ENCODE results near the gene RMND5B.

Gene RMND5B

DNA sequence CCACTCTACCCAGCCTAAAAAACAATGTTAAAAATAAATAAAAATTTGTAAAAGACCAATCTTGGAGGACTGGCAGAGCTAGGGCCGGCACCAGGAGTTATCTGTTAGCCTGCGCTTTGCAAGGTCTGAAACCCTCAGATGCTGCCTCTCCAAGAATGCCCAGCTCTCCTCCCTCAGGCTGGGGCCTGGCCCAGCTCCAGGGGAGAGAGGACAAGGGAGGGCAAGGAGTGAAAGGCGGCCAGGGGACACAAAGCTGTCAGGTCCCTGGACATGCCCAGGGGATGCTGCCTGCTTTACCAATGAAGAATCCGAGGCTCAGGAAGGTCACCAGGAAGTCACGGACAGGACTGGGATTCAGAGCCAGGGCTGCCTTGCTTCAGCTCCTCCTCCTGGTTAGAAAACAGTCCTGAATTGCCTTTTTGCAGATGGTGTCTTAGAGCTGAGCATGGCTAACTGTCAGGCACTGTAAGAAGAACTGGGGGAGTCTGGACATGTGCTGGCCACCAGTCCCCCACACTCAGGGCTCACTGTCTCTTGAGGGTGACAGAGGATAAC lies 23.0 kb upstream of the RMND5B start:
- TF ChIP-seq, protein P1, sequence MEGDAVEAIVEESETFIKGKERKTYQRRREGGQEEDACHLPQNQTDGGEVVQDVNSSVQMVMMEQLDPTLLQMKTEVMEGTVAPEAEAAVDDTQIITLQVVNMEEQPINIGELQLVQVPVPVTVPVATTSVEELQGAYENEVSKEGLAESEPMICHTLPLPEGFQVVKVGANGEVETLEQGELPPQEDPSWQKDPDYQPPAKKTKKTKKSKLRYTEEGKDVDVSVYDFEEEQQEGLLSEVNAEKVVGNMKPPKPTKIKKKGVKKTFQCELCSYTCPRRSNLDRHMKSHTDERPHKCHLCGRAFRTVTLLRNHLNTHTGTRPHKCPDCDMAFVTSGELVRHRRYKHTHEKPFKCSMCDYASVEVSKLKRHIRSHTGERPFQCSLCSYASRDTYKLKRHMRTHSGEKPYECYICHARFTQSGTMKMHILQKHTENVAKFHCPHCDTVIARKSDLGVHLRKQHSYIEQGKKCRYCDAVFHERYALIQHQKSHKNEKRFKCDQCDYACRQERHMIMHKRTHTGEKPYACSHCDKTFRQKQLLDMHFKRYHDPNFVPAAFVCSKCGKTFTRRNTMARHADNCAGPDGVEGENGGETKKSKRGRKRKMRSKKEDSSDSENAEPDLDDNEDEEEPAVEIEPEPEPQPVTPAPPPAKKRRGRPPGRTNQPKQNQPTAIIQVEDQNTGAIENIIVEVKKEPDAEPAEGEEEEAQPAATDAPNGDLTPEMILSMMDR (conservative IDR thresholded peaks at IDR 0.05), result no peak
- TF ChIP-seq ZFX (IDR thresholded peaks at IDR 0.05), result no peak
- no peak overlapping the region for H3K27ac ChIP-seq

DNA sequence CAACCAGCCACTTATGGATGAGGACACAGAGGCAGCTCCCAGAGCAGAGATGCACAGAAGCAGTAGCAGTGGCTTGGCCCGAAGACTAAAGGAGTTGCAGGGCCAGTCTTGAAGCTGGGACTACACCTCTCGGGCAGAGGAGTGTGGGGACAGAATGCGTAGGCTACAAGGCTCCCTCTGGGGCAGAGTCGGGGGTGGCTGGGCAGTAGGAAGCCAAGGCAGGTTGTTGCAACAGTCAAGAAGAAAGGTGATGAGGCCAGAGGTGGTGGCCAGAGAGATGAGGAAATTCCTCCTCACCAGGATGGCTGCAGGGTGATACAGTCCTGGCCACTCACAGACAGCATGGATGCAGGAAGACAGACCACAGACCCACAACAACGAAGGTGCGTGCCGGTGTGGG lies 22.4 kb upstream of the RMND5B start:
- H3K27ac ChIP-seq, result no peak overlapping the region
- TF ChIP-seq, protein P1 (conservative IDR thresholded peaks at IDR 0.05), result no peak
- TF ChIP-seq ZFX (IDR thresholded peaks at IDR 0.05), result no peak

DNA sequence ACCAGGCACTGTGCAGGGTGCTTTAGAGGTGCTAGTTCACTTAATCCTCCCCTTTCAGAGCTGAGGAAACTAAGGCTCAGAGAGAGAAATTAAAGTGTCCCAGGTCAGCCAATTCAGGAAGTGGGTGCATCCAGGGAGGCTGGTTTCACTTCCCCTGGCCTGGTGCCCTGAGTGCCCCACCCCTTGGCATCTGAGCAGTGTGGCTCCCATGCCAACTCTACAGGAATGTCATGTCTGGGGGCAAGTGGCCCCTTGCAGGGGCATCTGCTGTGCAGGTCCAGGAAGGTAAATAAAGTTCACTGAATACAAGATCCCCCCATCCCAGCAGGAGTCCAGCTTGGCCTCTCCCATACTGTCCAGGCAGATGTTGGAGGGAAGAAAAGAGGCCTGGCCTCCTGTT lies 21.8 kb upstream of the RMND5B start:
- TF ChIP-seq, protein P1 (conservative IDR thresholded peaks at IDR 0.05), result no peak
- no peak for TF ChIP-seq ZFX (IDR thresholded peaks at IDR 0.05)
- H3K27ac ChIP-seq, result no peak overlapping the region

DNA sequence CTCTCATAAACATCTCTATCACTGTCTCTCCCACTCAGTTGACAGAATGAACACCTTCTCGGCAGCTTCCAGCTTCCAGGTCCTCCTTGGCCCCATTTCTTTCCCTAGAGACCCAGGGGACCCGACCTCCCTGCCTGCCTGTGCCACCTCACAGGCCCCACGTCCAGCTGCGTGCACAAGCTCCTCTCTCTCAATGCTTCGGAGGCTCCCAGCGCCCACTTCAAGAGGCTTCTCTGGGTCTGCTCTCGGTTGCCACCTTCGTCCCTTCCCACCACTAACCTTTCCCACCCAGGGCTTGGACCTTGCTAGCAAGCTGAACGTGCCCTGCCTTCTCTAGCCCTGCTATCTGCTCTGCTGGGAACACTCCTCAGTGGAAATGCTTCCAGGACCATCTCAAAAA lies 20.3 kb upstream of the RMND5B start:
- H3K27ac ChIP-seq, result no peak overlapping the region
- no peak for TF ChIP-seq ZFX (IDR thresholded peaks at IDR 0.05)
- TF ChIP-seq, protein P1 (conservative IDR thresholded peaks at IDR 0.05), result no peak

DNA sequence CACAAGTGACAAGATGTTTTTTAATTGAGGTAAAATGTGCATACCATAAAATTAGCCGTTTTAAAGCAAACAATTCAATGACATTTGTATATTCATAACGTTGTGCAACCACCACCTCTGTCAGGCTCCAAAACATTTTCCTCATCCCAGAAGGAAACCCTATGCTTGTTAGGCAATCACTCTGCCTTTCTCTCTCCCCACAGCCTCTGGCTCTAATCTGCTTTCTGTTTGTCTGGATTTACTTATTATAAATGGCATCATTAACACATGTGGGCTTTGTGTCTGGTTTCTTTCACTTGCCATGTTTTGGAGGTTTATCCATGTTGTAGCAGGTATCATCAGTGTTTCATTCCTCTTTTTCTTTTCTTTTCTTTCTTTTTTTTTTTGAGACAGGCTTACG lies 18.9 kb upstream of the RMND5B start:
- H3K27ac ChIP-seq, result no peak overlapping the region

DNA sequence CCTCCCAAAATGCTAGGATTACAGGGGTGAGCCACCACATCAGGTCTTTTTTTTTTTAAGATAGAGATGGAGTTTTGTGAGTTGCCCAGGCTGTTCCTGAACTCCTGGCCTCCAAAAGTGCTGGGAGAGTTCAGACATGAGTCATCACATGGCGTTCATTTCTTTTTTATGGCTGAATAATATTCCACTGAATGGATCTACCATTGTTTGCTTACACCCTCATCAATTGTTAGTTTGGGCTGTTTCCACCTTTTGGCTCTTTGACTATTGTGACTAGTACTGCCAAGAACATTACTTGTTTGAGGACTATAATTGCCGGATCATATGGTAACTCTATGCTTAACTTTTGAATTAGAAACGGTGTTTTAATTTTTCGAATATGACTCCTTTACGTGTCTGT lies 18.3 kb upstream of the RMND5B start:
- no peak overlapping the region for H3K27ac ChIP-seq
- TF ChIP-seq, protein P1 (conservative IDR thresholded peaks at IDR 0.05), result no peak
- TF ChIP-seq ZFX (IDR thresholded peaks at IDR 0.05), result no peak

More for the DNA sequence above, 18.9 kb upstream of the RMND5B start:
- no peak for TF ChIP-seq ZFX (IDR thresholded peaks at IDR 0.05)
- TF ChIP-seq, protein P1 (conservative IDR thresholded peaks at IDR 0.05), result no peak

DNA sequence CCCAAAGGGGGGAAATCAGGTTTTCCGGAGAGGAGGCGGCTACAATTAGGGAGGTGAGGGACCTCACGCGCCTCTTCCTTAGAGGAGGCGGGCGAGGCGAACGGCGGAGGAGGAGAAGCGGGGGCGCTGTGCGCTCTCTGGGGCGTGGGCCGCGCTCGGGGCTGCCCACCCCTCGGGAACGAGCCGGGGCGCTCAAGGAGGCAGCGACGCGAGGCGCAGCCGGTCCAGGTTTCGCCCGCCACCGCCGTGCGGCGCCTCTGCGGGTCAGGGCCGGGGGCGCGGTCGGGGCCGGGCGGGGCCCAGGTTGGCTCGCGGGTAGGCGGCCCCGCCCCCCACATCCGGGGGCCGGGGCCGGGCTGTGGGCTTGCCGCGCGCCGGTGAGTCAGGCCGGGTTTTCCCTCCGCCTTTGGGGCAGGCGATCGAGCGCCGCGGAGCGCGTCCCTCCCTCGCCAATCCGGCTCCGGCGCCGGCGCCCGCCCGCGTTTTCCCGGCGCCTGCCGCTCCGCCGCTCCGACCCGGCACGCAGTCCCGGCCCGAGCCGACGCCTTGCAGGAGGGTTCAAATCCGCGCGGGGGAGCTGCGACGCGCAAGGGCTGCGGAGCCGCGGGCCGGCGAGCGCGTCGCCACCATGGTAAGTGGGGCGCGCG lies 17.6 kb upstream of the RMND5B start, which contains the start of gene N4BP3:
N4BP3 (plus strand) TSS at position 392 of the 647 bp plus-strand sequence. CDS start 6,052 bp downstream, outside the sequence.
- H3K27ac ChIP-seq, result no peak within 1 kb of the TSS; the same call in 1 of the 2 replicates
- TF ChIP-seq ZFX (IDR thresholded peaks at IDR 0.05), result no peak
- TF ChIP-seq, protein P1 (conservative IDR thresholded peaks at IDR 0.05), result no peak; the same call in 1 of the 2 replicates
